Left ventricle myocardium inferior (tissue), 1 donor: Measurements from ENCODE around the gene SYCE3. TPM values are rescaled to one million over a fixed set of nuclear protein-coding genes. Genes with fewer than 3 reads are reported as not detected.
A peak's percentile ranks its signal among the peaks of the same experiment; 100 is the strongest.

Experiments
- DNase-seq: peaks from one replicate; pipeline ENCODE4 v3.0.0-alpha.2; 2020
- H3K27ac ChIP-seq: fragments of 200-600 bp; replicated peaks from 2 replicates; pipeline ENCODE4 v1.8.0; 2021
- H3K27me3 ChIP-seq: fragments of 200-600 bp; 2 replicates; pipeline ENCODE4 v1.8.0; 2021; ENCODE audit warnings: low read depth
- H3K36me3 ChIP-seq: fragments of 200-600 bp; 2 replicates; pipeline ENCODE4 v1.8.0; 2021
- H3K4me1 ChIP-seq: fragments of 200-600 bp; 2 replicates; pipeline ENCODE4 v1.8.0; 2021
- H3K4me3 ChIP-seq: fragments of 200-600 bp; 2 replicates; pipeline ENCODE4 v1.8.0; 2021; ENCODE audit warnings: mild to moderate bottlenecking, moderate library complexity
- H3K9me3 ChIP-seq: fragments of 200-600 bp; replicated peaks from 2 replicates; pipeline ENCODE4 v1.8.0; 2021
- CTCF ChIP-seq: fragments of 200-600 bp; IDR thresholded peaks from 2 replicates; pipeline ENCODE4 v1.8.0; 2021; ENCODE audit warnings: antibody characterized with exemption, mild to moderate bottlenecking, borderline replicate concordance
- intact Hi-C: fragments of 100-400 bp; cut with micrococcal nuclease; formaldehyde crosslinking; loops from one replicate; pipeline ENCODE4 v1.11.0; 2022
- total RNA-seq: library from RNA; stranded (reverse); fragmentation: NEBNext Ultra II Directional; extraction: Animal tissue kit (Norgen Biotek cat#: 25700); gene quantifications from one replicate; pipeline ENCODE4 v1.2.1, GENCODE V29; 2021
- donor health status: DM: no; HTN: yes; CAD: no; lungs with severe emphysema.

SYCE3 gene
- total RNA-seq, 1 donor from 2014 or later: not detected

GRCh38 chr22:50523806-50524675 is 38.7 kb downstream of the SYCE3 start:
- Histone ChIP-seq H3K27ac (peak overlapping the region; percentile 97), H3K9me3 (no peaks in the 10 kb centered on the region), H3K36me3 (peaks cover 50% of the 10 kb centered on the region), H3K4me1 (peaks cover 54% of the 10 kb centered on the region), H3K4me3 (peak overlapping the region; percentile 79), H3K27me3 (peaks cover under 1% of the 10 kb centered on the region)
- no peak for TF ChIP-seq CTCF
- no peak for DNase-seq
- intact Hi-C loops: no loop called here

DNA sequence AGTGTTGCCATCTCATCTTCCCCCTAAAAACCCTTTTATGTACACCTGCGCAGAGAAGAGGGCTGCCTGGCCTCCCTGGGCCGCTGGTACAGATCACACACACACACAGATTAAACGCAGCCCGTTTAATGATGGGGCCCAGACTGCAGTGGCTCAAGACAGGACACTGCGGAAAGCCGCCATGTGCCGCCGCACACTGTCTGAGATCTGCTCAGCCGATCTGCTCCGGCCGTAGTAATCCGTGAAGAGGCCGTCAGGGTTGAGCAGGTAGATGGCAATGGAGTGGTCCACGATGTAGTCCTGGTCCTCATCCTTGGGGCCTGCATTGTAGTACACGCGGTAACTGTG is 39.3 kb downstream of the SYCE3 start:
- H3K4me1 ChIP-seq: peaks cover 48% of the 10 kb centered on the region
- H3K9me3 ChIP-seq: no peaks in the 10 kb centered on the region
- H3K27ac ChIP-seq: no peak overlapping the region
- intact Hi-C loops: no loop called here
- H3K4me3 ChIP-seq: no peak overlapping the region
- no peaks in the 10 kb centered on the region for H3K27me3 ChIP-seq
- H3K36me3 ChIP-seq: peaks cover 56% of the 10 kb centered on the region
- no peak for DNase-seq
- TF ChIP-seq CTCF: no peak

- intact Hi-C loops: no loop called here
- no peak for TF ChIP-seq CTCF
- Histone ChIP-seq H3K9me3 (no peaks in the 10 kb centered on the region), H3K4me1 (peaks cover 44% of the 10 kb centered on the region), H3K4me3 (no peak overlapping the region), H3K27me3 (no peaks in the 10 kb centered on the region), H3K36me3 (peaks cover 61% of the 10 kb centered on the region), H3K27ac (no peak overlapping the region)
- no peak for DNase-seq
Measured at GRCh38 chr22:50522806-50523438, 39.8 kb downstream of the SYCE3 start.

- DNase-seq: no peak
- Histone ChIP-seq H3K4me3 (no peak overlapping the region), H3K27me3 (no peaks in the 10 kb centered on the region), H3K9me3 (no peaks in the 10 kb centered on the region), H3K36me3 (peaks cover 67% of the 10 kb centered on the region), H3K4me1 (peaks cover 38% of the 10 kb centered on the region), H3K27ac (no peak overlapping the region)
- TF ChIP-seq CTCF: no peak
- intact Hi-C loops: no loop called here
Measured at GRCh38 chr22:50522208-50522805, 40.4 kb downstream of the SYCE3 start.

GRCh38 chr22:50521710-50522109 is 41.0 kb downstream of the SYCE3 start:
- peaks cover 72% of the 10 kb centered on the region for H3K36me3 ChIP-seq
- H3K4me3 ChIP-seq: no peak overlapping the region
- TF ChIP-seq CTCF: no peak
- no peak overlapping the region for H3K27ac ChIP-seq
- no peak for DNase-seq
- no peaks in the 10 kb centered on the region for H3K9me3 ChIP-seq
- intact Hi-C loops: no loop called here
- H3K4me1 ChIP-seq: peaks cover 32% of the 10 kb centered on the region
- no peaks in the 10 kb centered on the region for H3K27me3 ChIP-seq
